Esophagus (tissue), 2 donors: ENCODE data around the gene DCAF11. TPM values are rescaled to one million over a fixed set of nuclear protein-coding genes. Genes with fewer than 3 reads are reported as not detected.

ENCODE experiments used
- H3K27ac ChIP-seq, 2 donors: one replicate each; pipeline ENCODE4 v1.5.1; 2013; ENCODE audit warnings: low read depth in 2 of 2, mild to moderate bottlenecking in 2 of 2, inconsistent platforms in 1 of 2, low read length in 1 of 2, moderate library complexity in 1 of 2
- H3K27me3 ChIP-seq, 2 donors: one replicate each; pipeline ENCODE4 v1.6.1; 2013; ENCODE audit warnings: low read length in 2 of 2, control low read depth in 1 of 2, mild to moderate bottlenecking in 1 of 2; ENCODE audit not compliant: insufficient read depth in 2 of 2, control insufficient read depth in 1 of 2
- H3K36me3 ChIP-seq, 2 donors: one replicate each; pipeline ENCODE4 v1.6.1; 2013; ENCODE audit warnings: low read length in 1 of 2; ENCODE audit not compliant: control insufficient read depth in 2 of 2, insufficient read depth in 2 of 2
- H3K4me1 ChIP-seq, 2 donors: one replicate each; pipeline ENCODE4 v1.6.1; 2013; ENCODE audit warnings: low read length in 1 of 2; ENCODE audit not compliant: control insufficient read depth in 2 of 2, insufficient read depth in 2 of 2
- H3K4me3 ChIP-seq, 2 donors: one replicate each; pipeline ENCODE4 v1.5.1; 2013; ENCODE audit warnings: low read length in 2 of 2, mild to moderate bottlenecking in 2 of 2, low read depth in 1 of 2, moderate library complexity in 1 of 2
- H3K9me3 ChIP-seq, 2 donors: one replicate each; pipeline ENCODE4 v1.6.1; 2013; ENCODE audit warnings: mild to moderate bottlenecking in 2 of 2, low read depth in 1 of 2, low read length in 1 of 2, moderate library complexity in 1 of 2; ENCODE audit not compliant: control insufficient read depth in 2 of 2, insufficient read depth in 1 of 2
- WGBS, 2 donors: extraction: QIAGEN DNeasy Blood & Tissue Kit; methylation state at CpG; one replicate each; pipeline ENCODE4 v1.1.7; 2013; 5-methylcytosine and 5-hydroxymethylcytosine counted together
- polyA plus RNA-seq, 2 donors: library from polyadenylated mRNA; stranded (reverse); fragments of 200-250 nt; gene quantifications; one replicate each; pipeline ENCODE4 v1.2.3, GENCODE V29; 2013
- donor health status: healthy with polysubstance abuse.
- donor health status: Bipolar disorder and iron deficiency.

DCAF11 gene
- polyA plus RNA-seq, 2 donors, result 21.5 to 41.6 TPM

- H3K4me1 ChIP-seq, result peaks cover 0 to 7% of the 10 kb centered on the region in 2 donors
- H3K27ac ChIP-seq, result no peak within 1 kb of the TSS
- no peaks in the 10 kb centered on the region for H3K36me3 ChIP-seq
- 46 to 65% methylated on average over 12 to 19 of the region's 19 CpGs for WGBS, 2 donors
- no peaks in the 10 kb centered on the region for H3K9me3 ChIP-seq
- H3K27me3 ChIP-seq, result no peaks in the 10 kb centered on the region
- H3K4me3 ChIP-seq, result no peak within 1 kb of the TSS
Measured at GRCh38 chr14:24071144-24071697, 43.4 kb upstream of the DCAF11 start, which contains the start of gene CPNE6. Gene CPNE6 (plus strand): TSS chr14:24071562. CDS start chr14:24072937, 1,375 bp downstream.

DNA sequence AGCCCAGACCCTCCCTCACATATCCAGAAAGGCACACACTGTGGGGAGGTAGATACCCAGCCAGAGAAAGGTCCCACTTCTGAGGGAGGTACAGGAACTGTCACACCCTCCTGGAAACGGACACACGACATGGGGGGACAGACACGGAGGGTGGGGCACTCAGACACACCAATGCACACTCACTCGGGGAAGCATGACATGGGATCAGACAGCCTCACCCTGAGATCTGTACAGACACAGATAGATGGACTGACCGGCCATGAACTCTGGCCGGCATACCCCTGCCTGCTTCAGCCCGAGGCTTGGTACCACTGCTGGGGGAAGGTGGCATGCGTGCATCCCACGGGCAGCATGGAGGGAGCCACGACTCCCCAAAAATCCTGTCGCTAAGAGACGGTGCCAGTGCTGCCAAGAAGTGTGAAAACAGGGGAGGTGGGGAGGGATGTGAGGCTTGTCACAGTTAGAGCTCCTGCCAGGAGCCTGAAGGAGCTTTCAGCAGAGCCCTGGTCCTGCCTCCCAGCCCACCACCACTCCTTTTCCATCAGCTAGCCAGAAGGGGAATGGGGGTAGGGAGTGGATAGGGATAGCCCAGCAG lies 42.6 kb upstream of the DCAF11 start:
- Histone ChIP-seq H3K36me3 (no peaks in the 10 kb centered on the region), H3K27ac (no peak overlapping the region), H3K27me3 (no peaks in the 10 kb centered on the region), H3K4me3 (no peak overlapping the region), H3K9me3 (no peaks in the 10 kb centered on the region), H3K4me1 (peaks cover 0 to 7% of the 10 kb centered on the region in 2 donors)
- WGBS, 2 donors, result 39 to 50% methylated on average over 12 of the region's 12 CpGs

- no peaks in the 10 kb centered on the region for H3K27me3 ChIP-seq
- peaks cover 0 to 9% of the 10 kb centered on the region in 2 donors for H3K4me1 ChIP-seq
- no peaks in the 10 kb centered on the region for H3K9me3 ChIP-seq
- H3K27ac ChIP-seq, result no peak overlapping the region
- WGBS, 2 donors, result 33 to 39% methylated on average over 7 of the region's 7 CpGs
- H3K4me3 ChIP-seq, result no peak overlapping the region
- H3K36me3 ChIP-seq, result no peaks in the 10 kb centered on the region
Measured at GRCh38 chr14:24072436-24072835, 42.1 kb upstream of the DCAF11 start.

DNA sequence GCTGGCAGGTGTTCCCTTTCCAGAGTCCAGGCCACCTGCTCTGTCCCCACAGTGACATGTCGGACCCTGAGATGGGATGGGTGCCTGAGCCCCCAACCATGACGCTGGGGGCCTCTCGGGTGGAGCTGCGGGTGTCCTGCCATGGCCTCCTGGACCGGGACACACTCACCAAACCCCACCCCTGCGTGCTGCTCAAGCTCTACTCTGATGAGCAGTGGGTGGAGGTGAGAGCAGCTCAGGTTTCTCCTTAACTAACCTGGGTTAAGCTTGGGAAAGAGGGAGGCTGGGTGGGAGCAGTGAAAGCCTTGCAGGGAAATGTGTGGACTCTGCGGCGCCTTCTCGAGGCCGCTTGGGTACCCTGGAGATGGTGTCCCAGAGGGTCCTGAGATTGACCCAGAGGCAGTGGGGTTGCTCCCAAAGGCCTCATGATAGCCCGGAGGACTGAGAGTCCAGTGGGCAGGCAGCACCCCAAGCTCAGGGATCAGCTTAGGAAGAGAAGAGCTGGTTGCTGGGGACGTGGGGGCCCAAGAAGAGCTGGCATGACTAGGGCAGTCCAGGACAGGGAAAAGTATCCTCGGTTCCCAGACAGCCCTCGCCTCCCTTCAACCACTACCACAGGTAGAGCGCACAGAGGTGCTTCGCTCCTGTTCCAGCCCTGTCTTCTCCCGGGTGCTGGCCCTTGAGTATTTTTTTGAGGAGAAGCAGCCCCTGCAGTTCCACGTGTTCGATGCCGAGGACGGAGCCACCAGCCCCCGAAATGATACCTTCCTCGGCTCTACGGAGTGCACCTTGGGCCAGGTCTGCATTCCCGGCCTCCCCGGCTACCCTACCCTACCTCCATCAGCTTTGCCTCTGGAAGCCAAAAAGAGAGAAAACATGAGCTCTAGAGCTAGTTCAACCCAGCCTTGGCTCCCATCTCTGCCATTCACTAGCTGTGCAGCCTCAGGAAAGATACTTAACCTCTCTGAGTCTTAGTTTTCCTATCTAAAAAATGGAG lies 41.4 kb upstream of the DCAF11 start:
- H3K27me3 ChIP-seq, result no peaks in the 10 kb centered on the region
- 82 to 84% methylated on average over 26 of the region's 26 CpGs for WGBS, 2 donors
- peaks cover 0 to 9% of the 10 kb centered on the region in 2 donors for H3K4me1 ChIP-seq
- no peak overlapping the region for H3K27ac ChIP-seq
- no peaks in the 10 kb centered on the region for H3K9me3 ChIP-seq
- no peaks in the 10 kb centered on the region for H3K36me3 ChIP-seq
- no peak overlapping the region for H3K4me3 ChIP-seq

- H3K27ac ChIP-seq, result no peak overlapping the region
- H3K27me3 ChIP-seq, result no peaks in the 10 kb centered on the region
- H3K9me3 ChIP-seq, result no peaks in the 10 kb centered on the region
- H3K36me3 ChIP-seq, result no peaks in the 10 kb centered on the region
- H3K4me1 ChIP-seq, result peaks cover 0 to 9% of the 10 kb centered on the region in 2 donors
- 66 to 79% methylated on average over 11 of the region's 11 CpGs for WGBS, 2 donors
- H3K4me3 ChIP-seq, result no peak overlapping the region
Measured at GRCh38 chr14:24074625-24075484, 39.7 kb upstream of the DCAF11 start.

DNA sequence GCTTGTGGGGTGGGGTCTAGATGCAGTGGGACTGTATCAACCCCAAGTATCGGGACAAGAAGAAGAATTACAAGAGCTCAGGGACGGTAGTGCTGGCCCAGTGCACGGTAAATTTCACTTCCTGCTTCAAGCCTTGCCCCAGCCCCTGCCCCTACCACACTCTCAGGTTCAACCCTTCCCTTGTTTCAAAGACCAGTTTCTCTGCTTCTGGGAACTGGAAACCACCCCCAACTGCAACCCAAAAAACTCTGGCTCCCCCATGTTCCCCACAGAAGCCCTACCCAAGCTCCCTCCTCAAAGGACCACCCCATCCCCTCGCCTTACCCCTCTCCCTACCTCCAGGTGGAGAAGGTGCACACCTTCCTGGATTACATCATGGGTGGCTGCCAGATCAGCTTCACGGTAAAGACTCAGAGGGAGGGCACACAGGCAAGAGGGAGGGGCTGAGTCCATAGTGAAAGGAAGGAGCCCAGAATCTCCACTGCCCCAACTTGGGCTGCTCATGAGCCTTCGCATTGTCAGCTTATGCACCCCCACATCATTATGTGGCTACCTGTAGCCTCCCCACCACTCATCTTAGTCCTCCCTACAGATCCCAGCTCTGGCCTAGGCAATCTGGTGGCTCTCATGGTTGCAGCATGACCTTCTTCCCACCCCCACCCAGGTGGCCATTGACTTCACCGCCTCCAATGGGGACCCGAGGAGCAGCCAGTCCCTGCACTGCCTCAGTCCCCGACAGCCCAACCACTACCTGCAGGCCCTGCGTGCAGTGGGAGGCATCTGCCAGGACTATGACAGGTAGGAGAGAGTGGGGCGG lies 38.9 kb upstream of the DCAF11 start:
- 66 to 75% methylated on average over 11 of the region's 11 CpGs for WGBS, 2 donors
- Histone ChIP-seq H3K27ac (no peak overlapping the region), H3K36me3 (no peaks in the 10 kb centered on the region)

GRCh38 chr14:24076302-24076601 lies 38.3 kb upstream of the DCAF11 start:
- peaks cover 0 to 12% of the 10 kb centered on the region in 2 donors for H3K4me1 ChIP-seq
- 87 to 88% methylated on average over 9 to 10 of the region's 10 CpGs for WGBS, 2 donors
- no peaks in the 10 kb centered on the region for H3K27me3 ChIP-seq
- H3K4me3 ChIP-seq, result no peak overlapping the region
- no peaks in the 10 kb centered on the region for H3K36me3 ChIP-seq
- H3K27ac ChIP-seq, result no peak overlapping the region
- H3K9me3 ChIP-seq, result no peaks in the 10 kb centered on the region

More for the DNA sequence above, 38.9 kb upstream of the DCAF11 start:
- Histone ChIP-seq H3K9me3 (no peaks in the 10 kb centered on the region), H3K4me1 (peaks cover 0 to 9% of the 10 kb centered on the region in 2 donors), H3K27me3 (no peaks in the 10 kb centered on the region), H3K4me3 (no peak overlapping the region)

DNA sequence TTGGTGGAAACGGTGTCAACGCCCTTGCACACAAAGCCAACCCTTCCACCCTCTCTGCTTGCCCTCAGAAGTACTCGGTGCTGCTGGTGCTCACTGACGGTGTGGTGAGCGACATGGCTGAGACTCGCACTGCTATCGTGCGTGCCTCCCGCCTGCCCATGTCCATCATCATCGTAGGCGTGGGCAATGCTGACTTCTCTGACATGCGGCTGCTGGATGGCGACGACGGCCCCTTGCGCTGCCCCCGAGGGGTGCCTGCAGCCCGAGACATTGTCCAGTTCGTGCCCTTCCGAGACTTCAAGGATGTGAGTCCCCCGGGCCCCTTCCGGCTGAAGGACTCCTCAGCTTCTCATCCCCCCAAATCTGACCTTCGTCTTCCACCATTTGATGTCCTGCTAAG lies 37.5 kb upstream of the DCAF11 start:
- no peaks in the 10 kb centered on the region for H3K9me3 ChIP-seq
- 92 to 95% methylated on average over 23 of the region's 23 CpGs for WGBS, 2 donors
- H3K4me1 ChIP-seq, result peaks cover 0 to 15% of the 10 kb centered on the region in 2 donors

More for the DNA sequence above, 37.5 kb upstream of the DCAF11 start:
- no peaks in the 10 kb centered on the region for H3K27me3 ChIP-seq
- no peaks in the 10 kb centered on the region for H3K36me3 ChIP-seq
- H3K4me3 ChIP-seq, result no peak overlapping the region
- no peak overlapping the region for H3K27ac ChIP-seq
